Bronchial epithelial cell (primary cell): ENCODE results near the gene MGAT5. TPM values are rescaled to one million over a fixed set of nuclear protein-coding genes. Genes with fewer than 3 reads are reported as not detected.
A peak's percentile ranks its signal among the peaks of the same experiment; 100 is the strongest.

Experiments
- DNase-seq: peaks from one replicate; pipeline ENCODE4 v3.0.0-alpha.2; 2010; ENCODE audit warnings: low read depth
- FAIRE-seq: peaks from 2 replicates; lab custom pipeline; 2011; peaks lifted over from hg19 to GRCh38; lab: Jason Lieb, UNC
- H3K27me3 ChIP-seq: 2 replicates; pipeline ENCODE4 v1.5.1; 2011; ENCODE audit warnings: low read length; ENCODE audit not compliant: control insufficient read depth, insufficient read depth
- H3K36me3 ChIP-seq: 2 replicates; pipeline ENCODE4 v1.5.1; 2011; ENCODE audit warnings: low read length; ENCODE audit not compliant: control insufficient read depth, insufficient read depth
- H3K4me3 ChIP-seq: 2 replicates; pipeline ENCODE4 v1.5.1; 2011; ENCODE audit warnings: mild to moderate bottlenecking, low read depth, low read length, control low read depth
- total RNA-seq: library from RNA; depleted of rRNA; stranded (reverse); fragments of >200 nt; gene quantifications from 2 replicates; pipeline ENCODE4 v1.2.1, GENCODE V29; 2014
- TF ChIP-seq, protein P1 (sequence below): IDR thresholded peaks from 2 replicates; pipeline ENCODE4 v1.5.1; 2011; ENCODE audit warnings: mild to moderate bottlenecking, moderate library complexity, low read length, control low read depth, inconsistent platforms; ENCODE audit not compliant: insufficient read depth, severe bottlenecking

MGAT5 gene
- total RNA-seq, 1 donor from 2014 or later = 48.7 TPM

DNA sequence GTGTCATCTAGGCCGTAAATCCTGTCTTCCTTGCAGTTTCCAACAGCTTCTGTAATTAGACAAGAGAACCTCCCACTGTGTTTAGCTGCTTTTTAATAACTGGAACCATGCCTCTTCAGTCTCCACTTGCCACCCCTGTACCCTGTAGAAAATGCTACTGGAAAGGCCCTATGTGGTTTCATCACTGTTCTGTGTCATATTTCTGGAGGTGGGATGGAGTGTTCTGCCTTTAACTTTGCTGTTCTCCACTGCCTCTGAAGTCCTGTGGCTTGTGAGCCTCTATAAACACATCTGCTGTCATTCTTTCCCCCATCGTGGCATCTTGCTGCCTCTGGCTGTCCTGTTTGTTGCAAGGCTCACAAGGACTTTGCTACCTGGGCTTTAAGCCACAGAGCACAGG is 17.9 kb downstream of the MGAT5 start:
- Histone ChIP-seq H3K4me3 (no peak overlapping the region), H3K27me3 (no peaks in the 10 kb centered on the region), H3K36me3 (no peaks in the 10 kb centered on the region)
- DNase-seq (no peak), FAIRE-seq (no peak)
- TF ChIP-seq, protein P1, sequence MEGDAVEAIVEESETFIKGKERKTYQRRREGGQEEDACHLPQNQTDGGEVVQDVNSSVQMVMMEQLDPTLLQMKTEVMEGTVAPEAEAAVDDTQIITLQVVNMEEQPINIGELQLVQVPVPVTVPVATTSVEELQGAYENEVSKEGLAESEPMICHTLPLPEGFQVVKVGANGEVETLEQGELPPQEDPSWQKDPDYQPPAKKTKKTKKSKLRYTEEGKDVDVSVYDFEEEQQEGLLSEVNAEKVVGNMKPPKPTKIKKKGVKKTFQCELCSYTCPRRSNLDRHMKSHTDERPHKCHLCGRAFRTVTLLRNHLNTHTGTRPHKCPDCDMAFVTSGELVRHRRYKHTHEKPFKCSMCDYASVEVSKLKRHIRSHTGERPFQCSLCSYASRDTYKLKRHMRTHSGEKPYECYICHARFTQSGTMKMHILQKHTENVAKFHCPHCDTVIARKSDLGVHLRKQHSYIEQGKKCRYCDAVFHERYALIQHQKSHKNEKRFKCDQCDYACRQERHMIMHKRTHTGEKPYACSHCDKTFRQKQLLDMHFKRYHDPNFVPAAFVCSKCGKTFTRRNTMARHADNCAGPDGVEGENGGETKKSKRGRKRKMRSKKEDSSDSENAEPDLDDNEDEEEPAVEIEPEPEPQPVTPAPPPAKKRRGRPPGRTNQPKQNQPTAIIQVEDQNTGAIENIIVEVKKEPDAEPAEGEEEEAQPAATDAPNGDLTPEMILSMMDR = no peak

DNA sequence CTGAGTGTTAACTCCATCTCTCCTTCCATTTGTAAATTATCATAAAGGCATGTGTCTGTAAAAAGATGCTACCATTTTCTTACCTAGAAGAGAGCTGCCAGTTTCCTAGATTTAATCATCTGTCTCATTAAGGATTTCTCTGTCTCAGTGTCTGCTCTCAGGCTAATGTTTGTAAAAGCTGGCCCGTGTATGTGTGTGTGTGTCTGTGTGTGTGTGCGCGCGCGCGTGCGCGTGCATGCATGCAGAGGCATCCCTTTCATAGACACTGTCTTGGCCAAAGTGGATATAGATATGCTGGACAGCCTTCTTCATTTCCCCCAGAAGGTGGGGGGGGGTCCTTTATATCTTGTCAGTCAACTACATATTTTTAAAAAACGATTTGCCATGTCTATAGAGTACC is 18.9 kb downstream of the MGAT5 start:
- H3K27me3 ChIP-seq = no peaks in the 10 kb centered on the region
- TF ChIP-seq, protein P1 = no peak
- no peak overlapping the region for H3K4me3 ChIP-seq
- FAIRE-seq = no peak
- DNase-seq = no peak
- H3K36me3 ChIP-seq = no peaks in the 10 kb centered on the region

DNA sequence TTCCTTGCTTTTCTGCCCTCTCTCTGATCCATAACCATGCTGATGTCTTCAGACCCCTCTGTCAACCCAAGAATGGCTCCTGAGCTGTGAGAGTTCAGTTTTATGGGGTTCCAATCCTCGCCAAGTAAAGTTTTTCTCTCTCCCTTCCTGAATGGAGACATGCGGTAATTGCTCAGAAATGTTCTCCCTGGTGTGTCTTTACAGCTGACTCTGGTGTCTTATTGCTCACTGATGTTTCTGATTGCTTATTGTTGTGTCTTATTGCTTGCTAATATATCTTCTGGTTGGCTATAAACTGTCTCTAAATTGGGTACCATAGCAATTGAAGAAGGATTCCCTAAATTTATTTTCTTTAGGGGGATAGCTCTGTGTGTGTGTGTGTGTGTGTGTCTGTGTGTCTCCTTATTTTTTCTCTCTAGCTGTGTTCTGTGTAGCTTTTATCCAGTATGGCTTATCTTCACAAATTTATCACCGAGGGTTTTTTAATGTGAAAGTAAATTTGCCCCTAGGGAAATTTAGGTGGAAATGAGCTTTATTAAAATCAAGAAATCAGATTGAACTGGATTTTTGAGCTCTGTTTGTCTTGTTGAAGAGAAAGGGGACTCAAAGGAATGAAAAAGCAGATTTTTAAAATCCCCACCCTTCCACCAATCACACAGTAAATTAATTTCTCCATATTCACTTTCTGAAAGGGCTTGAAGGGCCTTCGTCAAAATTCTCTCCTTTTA is 19.5 kb downstream of the MGAT5 start:
- FAIRE-seq (no peak), DNase-seq (no peak)
- H3K27me3 ChIP-seq = no peaks in the 10 kb centered on the region
- TF ChIP-seq, protein P1 = no peak
- H3K4me3 ChIP-seq = no peak overlapping the region
- no peaks in the 10 kb centered on the region for H3K36me3 ChIP-seq

DNA sequence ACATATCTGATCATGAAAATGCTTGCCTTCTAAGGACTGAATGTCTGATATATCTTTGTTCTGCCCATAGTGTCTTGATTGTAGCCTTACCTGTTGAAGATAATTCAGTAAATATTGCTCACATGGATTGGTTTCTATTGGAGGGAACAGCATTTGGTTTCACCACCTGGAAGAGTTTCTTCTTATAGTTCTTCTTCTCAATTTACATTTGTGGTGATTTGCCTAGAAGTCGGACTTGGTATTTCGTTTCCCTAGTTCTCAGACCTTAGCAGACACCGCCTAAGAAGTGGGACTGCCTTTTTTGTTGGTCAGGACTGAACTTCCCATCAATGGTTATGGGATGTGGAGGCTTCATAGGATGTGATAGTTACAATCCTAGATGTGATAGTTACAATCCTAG is 20.2 kb downstream of the MGAT5 start:
- FAIRE-seq = no peak
- TF ChIP-seq, protein P1 = no peak
- no peak for DNase-seq
- H3K27me3 ChIP-seq = no peaks in the 10 kb centered on the region
- H3K36me3 ChIP-seq = no peaks in the 10 kb centered on the region
- H3K4me3 ChIP-seq = no peak overlapping the region

DNA sequence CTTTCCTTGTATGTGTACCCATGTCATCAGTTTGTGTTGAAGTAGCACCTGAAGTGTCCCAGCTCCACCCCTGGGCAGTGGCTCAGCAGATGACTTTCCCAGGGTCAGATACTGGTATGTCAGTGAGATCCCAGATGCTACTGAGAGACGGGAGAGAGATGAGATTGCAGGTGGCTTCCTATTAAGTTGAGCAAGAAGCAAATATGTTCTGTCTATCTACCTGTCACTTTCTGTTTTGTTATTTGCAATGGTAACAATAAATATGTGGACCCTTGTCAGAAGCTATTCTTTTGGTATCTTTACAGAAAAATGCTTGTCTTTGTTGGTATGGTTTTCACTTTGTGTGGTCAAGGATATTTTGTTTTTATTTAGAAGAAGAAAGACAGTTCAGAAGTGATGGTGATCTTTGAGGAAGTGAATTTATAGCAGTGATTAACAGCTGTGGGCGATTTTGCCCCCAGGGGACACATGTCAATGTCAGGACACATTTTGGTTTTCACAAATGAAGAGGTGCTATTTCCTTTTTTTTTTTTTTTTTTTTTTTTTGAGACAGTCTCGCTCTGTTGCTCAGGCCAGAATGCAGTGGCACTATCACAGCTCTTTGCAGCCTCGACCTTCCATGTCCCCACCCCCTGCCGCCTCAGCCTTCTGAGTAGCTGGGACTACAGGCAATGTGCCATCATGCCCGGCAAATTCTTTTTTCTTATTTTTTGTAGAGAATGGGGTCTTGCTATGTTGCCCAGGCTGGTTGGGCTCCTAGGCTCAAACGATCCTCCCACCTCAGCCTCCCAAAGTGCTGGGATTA is 21.4 kb downstream of the MGAT5 start:
- no peaks in the 10 kb centered on the region for H3K27me3 ChIP-seq
- peak; percentile 43 for FAIRE-seq
- TF ChIP-seq, protein P1 = no peak
- DNase-seq = no peak
- H3K36me3 ChIP-seq = no peaks in the 10 kb centered on the region
- no peak overlapping the region for H3K4me3 ChIP-seq
